Peyer's patch (tissue), 4 donors: ENCODE results near the gene TPTE2.
"Not testable (repeated sequence)": the region's sequence is repeated elsewhere in the genome, so short reads cannot be mapped to it uniquely, and the experiment has no call there.

ENCODE experiments used
- POLR2A ChIP-seq, 2 donors: fragments of 450-650 bp; IDR thresholded peaks; one replicate each; pipeline ENCODE4 v1.5.1; 2017; ENCODE audit warnings: antibody characterized with exemption in 2 of 2, mild to moderate bottlenecking in 2 of 2, moderate library complexity in 2 of 2
- TF ChIP-seq, protein P1 (sequence below), 6 experiments: fragments of 450-650 bp in 4 of 6; fragments of 200-600 bp in 2 of 6; sonication (generic) in 1 of 6; IDR thresholded peaks; one replicate each; pipeline ENCODE4 v1.5.1; 2017 to 2019; ENCODE audit warnings: antibody characterized with exemption in 6 of 6, mild to moderate bottlenecking in 3 of 6, moderate library complexity in 1 of 6

DNA sequence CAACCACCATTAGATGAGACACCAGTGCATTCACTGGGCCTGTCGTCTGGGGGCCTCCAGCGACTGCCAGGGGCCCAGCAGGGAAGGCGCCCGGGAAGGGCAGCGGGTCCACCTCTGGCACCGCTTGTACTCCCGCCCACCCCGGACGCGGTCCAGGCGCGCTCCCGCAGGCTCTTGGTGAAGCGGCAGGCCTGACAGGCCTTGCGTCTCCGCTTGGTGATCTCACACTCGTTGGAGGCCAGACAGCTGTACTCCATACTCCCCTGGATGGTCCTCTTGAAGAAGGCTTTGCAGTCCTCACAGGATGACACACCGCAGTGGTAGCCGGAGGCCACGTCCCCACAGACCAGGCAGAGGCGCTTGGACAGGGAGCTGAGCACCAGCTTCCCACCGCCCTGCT is 660 bp downstream of the TPTE2 start:
- TF ChIP-seq, protein P1, sequence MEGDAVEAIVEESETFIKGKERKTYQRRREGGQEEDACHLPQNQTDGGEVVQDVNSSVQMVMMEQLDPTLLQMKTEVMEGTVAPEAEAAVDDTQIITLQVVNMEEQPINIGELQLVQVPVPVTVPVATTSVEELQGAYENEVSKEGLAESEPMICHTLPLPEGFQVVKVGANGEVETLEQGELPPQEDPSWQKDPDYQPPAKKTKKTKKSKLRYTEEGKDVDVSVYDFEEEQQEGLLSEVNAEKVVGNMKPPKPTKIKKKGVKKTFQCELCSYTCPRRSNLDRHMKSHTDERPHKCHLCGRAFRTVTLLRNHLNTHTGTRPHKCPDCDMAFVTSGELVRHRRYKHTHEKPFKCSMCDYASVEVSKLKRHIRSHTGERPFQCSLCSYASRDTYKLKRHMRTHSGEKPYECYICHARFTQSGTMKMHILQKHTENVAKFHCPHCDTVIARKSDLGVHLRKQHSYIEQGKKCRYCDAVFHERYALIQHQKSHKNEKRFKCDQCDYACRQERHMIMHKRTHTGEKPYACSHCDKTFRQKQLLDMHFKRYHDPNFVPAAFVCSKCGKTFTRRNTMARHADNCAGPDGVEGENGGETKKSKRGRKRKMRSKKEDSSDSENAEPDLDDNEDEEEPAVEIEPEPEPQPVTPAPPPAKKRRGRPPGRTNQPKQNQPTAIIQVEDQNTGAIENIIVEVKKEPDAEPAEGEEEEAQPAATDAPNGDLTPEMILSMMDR (IDR thresholded peaks at IDR 0.05) = not testable (repeated sequence)
- TF ChIP-seq POLR2A (IDR thresholded peaks at IDR 0.05) = not testable (repeated sequence)
